ENCODE data around the gene PDE1A.

- TF ChIP-seq CTCF (IDR thresholded peaks at IDR 0.05): no peak
- no peak for TF ChIP-seq POLR2A (IDR thresholded peaks at IDR 0.05)
- no peak for TF ChIP-seq POLR2AphosphoS5 (IDR thresholded peaks at IDR 0.05)
These were observed 178.5 kb downstream of the PDE1A start for GRCh38 chr2:182248362-182248761.

Measured in breast epithelium (tissue), 3 donors.